GM19455 (cell line): ENCODE data around the gene FLOT1.
"Not testable (repeated sequence)": the region's sequence is repeated elsewhere in the genome, so short reads cannot be mapped to it uniquely, and the experiment has no call there.

ENCODE experiments used
- ATAC-seq: cut with Tn5 transposase; IDR thresholded peaks from one replicate; pipeline ENCODE4 v1.9.1; 2021; ENCODE audit not compliant: unreplicated experiment

Gene FLOT1

DNA sequence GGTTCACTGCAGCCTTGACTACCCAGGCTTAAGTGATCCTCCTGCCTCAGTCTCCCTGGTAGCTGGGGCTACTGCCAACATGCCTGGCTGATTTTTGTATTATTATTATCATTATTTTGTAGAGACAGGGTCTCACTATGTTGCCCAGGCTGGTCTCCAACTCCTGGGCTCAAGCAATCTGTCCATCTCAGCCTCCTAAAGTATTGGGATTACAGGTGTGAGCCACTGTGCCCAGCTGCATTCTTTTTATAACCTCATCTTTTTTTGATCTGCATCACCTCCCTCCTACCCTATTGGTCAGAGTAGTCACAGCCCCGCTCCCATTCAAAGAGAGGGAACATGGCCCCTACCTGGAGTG lies 25.4 kb upstream of the FLOT1 start:
- no peak for ATAC-seq

DNA sequence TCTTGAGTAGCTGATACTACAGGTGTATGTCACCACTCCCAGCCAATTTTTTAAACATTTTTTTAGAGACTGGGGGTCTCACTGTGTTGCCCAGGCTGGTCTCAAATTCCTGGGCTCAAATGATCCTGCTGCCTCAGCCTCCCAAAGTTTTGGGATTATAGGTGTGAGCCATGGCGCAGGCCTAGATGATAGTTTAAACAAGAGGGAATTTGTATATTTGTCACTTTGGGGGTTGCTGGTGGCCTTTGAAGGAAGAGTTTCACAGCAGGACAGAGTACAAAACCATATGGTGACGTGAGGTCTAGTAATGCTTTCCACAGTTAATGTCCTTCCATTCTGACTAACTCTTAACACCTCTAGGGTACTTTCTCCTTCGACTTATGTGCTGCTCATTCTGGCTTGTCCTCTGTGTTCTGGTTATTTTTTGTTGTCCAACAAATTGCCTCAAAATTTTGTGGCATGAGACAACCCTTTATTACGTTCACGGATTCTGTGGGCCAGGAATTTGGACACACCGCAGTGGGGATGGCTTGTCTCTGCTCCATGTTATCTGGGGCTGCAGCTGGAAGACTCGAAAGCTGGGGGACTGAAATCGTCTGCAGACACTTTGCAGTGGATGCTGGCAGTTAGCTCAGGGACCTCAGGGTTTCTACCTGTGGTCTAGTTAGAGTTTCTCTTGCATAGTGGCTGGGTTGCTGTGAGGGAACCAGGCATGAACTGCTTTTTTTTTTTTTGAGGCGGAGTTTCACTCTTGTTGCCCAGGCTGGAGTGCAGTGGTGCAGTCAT lies 24.9 kb upstream of the FLOT1 start:
- ATAC-seq: no peak

GRCh38 chr6:30766461-30767157 lies 24.1 kb upstream of the FLOT1 start:
- no peak for ATAC-seq

DNA sequence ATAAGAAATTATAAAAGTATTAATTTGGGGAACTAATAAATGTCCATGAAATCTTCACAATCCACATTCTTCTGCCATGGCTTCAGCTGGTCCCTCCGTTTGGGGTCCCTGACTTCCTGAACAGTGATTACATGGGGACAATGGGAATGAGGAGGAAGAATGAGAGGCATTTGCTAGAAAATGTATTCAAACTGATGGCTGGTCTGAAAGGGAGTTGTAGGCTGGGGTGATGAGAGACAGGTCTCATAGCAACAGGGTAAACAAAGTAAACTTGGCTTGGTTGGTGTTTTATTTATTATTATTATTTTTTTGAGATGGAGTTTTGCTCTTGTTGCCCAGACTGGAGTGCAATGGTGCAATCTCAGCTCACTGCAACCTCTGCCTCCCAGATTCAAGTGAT lies 23.0 kb upstream of the FLOT1 start:
- not testable (repeated sequence) for ATAC-seq

DNA sequence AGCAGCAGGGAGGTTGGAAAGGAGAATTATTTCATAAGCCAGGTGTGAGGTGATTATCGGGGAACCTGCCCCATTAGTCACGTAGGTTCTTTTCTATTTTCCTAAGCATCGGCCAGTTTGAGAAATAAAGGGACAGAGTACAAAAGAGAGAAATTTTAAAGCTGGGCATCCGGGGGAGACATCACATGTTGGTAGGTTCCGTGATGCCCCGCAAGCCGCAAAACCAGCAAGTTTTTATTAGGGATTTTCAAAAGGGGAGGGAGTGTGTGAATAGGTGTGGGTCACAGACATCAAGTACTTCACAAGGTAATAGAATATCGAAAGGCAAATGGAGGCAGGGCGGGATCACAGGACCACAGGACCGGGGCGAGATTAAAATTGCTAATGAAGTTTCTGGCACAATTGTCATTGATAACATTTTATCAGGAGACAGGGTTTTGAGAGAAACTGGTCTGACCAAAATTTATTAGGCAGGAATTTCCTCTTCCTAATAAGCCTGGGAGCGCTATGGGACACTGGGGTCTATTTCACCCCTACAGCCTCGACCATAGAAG lies 22.1 kb upstream of the FLOT1 start:
- not testable (repeated sequence) for ATAC-seq

GRCh38 chr6:30763618-30764489 lies 21.4 kb upstream of the FLOT1 start:
- ATAC-seq: no peak

- ATAC-seq: no peak
Measured at GRCh38 chr6:30763155-30763617, 20.7 kb upstream of the FLOT1 start.

DNA sequence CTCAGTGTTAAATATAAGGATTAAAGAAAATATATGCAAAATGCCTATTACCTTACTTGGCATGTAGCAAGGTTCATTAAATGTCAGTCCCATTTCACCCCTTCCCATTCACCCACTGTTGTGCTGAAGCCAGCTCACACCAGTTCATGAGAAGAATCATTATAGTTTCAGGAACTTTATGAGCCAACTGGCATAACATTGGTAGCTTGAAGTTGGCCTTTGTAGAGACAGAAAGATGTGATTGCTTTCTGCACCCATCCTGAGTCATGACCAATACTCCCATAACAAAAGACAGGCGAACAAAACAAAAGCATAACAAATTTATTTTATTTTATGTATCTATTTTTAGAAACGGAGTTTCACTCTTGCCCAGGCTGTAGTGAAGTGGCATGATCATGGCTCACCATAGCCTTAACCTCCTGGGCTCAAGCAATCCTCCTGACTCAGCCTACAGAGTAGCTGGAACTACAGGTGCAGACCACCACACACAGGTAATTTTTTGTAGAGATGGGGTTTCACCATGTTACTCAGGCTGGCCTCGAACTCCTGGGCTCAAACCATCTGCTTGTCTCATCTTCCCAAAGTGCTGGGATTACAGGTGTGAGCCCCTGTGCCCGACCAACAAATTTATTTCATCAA lies 19.4 kb upstream of the FLOT1 start:
- ATAC-seq: no peak

DNA sequence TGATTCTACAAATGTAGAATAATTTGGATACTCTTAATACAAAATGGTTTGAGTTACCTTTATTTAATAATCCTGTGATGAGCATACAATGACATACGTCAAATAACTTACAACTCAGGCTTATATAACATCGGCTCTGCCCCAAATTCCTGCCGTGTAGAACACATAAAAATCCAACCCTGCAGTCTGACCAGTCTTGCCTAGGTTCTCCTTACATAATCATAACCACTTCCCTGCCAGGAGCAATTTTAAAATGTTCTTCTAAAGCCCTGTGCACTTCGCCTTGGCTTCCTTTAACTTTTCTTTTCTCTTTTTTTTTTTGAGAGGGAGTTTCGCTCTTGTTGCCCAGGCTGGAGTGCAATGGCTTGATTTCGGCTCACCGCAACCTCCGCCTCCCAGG lies 18.1 kb upstream of the FLOT1 start:
- ATAC-seq: no peak

DNA sequence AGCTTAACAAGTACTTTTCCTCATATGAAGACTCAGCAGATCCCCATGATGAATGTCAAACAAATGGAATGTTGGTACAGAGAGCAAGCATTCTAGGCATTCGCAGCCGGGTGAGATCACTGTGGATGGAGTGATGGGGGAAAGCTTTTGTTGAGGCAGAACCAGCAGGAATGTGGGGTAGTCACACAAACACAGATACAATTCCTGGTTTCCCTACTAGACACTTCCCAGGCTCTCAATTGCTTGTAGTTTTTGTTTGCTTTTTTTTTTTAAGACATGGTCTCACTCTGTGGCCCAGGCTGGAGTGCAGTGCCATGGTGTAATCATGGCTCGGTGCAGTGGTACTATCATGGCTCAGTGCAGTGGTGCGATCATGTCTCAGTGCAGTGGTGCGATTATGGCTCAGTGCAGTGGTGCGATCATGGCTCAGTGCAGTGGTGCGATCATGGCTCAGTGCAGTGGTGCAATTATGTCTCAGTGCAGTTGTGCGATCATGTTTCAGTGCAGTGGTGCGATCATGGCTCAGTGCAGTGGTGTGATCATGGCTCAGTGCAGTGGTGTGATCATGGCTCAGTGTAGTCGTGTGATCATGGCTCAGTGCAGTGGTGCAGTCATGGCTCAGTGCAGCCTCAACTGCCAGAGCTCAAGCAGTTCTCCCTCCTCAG lies 17.2 kb upstream of the FLOT1 start:
- ATAC-seq: no peak

GRCh38 chr6:30757261-30757904 lies 14.9 kb upstream of the FLOT1 start:
- no peak for ATAC-seq

GRCh38 chr6:30756405-30757003 lies 14.0 kb upstream of the FLOT1 start:
- ATAC-seq: not testable (repeated sequence)

DNA sequence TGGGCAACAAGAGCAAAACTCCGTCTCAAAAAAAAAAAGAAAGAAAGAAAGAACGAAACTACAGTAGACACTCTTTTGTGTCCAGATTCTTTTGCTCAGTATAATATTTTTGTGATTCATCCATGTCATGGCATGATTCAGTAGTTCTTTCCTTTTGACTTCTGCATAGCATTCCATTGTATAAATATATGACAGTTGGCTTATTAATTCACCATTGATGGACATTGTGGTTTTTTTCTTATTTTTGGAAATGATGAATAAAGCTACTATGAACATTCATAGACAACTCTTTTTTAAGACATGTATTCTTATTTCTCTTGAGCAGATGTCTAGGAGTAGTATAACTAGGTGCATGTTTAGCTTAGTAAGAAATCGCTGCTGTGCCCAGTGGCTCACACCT lies 12.1 kb upstream of the FLOT1 start:
- ATAC-seq: no peak

DNA sequence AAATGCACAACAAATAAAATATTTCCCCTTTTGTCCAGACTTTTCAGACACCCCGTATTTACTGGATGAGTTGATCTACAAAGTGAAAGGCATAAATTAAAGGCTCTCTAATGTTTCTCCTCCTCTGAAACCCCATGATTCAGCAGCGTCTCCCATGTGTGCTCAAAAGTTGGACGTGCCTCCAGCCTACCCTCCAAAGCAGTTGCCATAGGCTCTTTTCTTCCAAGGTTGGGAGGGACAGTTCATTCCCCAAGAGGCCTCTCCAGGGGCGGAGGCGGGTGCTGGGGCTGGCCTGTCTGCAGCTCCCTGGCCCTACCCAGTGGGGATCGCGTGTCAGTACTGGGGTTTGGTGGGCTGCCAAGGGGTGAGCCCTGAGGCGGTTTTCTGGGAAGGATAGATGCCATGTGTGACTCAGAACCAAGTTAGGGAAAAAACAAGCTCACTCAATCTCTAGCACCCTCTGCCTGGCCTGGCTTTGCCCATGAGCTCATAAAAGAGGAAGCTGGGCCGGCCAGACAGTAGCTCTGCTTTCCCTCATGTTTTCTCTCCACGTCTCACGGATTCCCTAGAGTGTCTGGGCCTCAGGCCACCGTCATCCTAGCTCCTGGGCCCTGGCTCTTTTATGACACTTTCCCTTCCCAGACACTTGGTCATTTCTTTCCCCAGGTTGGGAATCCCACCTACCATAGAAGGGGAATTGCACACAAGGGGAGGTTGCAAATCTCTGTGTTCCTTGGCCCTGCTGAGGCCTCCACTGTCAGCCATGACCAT lies 9.9 kb upstream of the FLOT1 start:
- ATAC-seq: no peak

GRCh38 chr6:30750379-30750668 lies 7.8 kb upstream of the FLOT1 start:
- ATAC-seq: no peak

- ATAC-seq: no peak
Measured at GRCh38 chr6:30749554-30750378, 7.3 kb upstream of the FLOT1 start.

- no peak for ATAC-seq
Measured at GRCh38 chr6:30748851-30749540, 6.5 kb upstream of the FLOT1 start.
